ENCODE measurements around the gene TEX261.

DNA sequence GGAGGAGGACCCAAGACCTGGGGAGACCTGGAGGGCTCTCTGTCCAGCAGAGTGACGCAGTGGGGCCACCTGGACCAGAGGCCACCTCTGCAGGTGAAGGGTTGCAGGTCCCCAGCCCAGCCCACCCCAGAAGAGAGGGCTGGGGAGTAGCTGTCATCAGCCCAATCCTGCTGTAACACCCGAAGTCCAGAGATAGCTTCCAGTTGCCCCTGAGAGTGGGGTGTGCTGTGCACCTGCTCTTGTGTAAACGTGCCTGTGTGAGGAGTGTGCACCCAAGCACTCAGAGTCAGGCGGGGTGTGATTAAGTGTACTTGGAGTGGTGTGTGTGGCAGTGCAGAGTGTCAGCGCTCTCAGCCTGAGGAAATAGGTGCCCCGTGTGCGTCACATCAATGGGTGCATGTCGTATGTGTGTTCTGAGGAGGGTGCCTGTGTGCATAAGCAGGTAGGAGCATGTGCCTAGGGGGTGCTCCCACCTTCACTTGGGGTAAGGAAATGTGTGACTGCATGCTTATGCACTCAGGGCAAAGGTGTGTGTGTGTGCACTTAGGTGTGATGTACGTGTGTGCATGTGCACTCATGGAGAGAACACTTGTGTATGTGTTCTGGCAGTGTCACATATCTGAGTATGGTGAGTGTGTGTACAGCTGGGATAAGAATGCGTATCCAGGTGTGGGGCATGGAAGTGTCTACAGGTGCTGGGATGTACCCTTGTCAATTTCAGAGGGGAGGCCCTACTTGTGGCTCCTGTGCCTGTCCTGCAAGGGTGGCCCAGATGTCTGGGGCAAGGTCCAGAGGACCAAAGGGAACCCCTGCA lies 58.3 kb downstream of the TEX261 start:
- TF ChIP-seq, protein P1, sequence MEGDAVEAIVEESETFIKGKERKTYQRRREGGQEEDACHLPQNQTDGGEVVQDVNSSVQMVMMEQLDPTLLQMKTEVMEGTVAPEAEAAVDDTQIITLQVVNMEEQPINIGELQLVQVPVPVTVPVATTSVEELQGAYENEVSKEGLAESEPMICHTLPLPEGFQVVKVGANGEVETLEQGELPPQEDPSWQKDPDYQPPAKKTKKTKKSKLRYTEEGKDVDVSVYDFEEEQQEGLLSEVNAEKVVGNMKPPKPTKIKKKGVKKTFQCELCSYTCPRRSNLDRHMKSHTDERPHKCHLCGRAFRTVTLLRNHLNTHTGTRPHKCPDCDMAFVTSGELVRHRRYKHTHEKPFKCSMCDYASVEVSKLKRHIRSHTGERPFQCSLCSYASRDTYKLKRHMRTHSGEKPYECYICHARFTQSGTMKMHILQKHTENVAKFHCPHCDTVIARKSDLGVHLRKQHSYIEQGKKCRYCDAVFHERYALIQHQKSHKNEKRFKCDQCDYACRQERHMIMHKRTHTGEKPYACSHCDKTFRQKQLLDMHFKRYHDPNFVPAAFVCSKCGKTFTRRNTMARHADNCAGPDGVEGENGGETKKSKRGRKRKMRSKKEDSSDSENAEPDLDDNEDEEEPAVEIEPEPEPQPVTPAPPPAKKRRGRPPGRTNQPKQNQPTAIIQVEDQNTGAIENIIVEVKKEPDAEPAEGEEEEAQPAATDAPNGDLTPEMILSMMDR (IDR thresholded peaks at IDR 0.05; ENCODE audit: insufficient read depth, low read depth, low read length), result no peak
- TF ChIP-seq EZH2 (IDR thresholded peaks at IDR 0.05; ENCODE audit: insufficient read depth, low read length), result no peak
